Suprapubic skin (tissue), 4 donors: ENCODE results near the gene PGM5. TPM values are rescaled to one million over a fixed set of nuclear protein-coding genes. Genes with fewer than 3 reads are reported as not detected.
"Not testable (repeated sequence)": the region's sequence is repeated elsewhere in the genome, so short reads cannot be mapped to it uniquely, and the experiment has no call there.

Experiments used
- DNase-seq, 2 donors: peaks; one replicate each; pipeline ENCODE4 v3.0.0-alpha.2; 2019; ENCODE audit warnings: low spot score in 2 of 2
- H3K27ac ChIP-seq: fragments of 200-600 bp; sonication (generic); one replicate; pipeline ENCODE4 v1.5.1; 2019
- H3K27me3 ChIP-seq: fragments of 200-600 bp; sonication (generic); one replicate; pipeline ENCODE4 v1.5.1; 2019
- H3K36me3 ChIP-seq: fragments of 200-600 bp; sonication (generic); one replicate; pipeline ENCODE4 v1.5.1; 2019
- H3K4me1 ChIP-seq: fragments of 200-600 bp; sonication (generic); one replicate; pipeline ENCODE4 v1.5.1; 2019
- H3K4me3 ChIP-seq: fragments of 200-600 bp; sonication (generic); one replicate; pipeline ENCODE4 v1.5.1; 2019; ENCODE audit warnings: mild to moderate bottlenecking
- H3K9me3 ChIP-seq: fragments of 200-600 bp; sonication (generic); one replicate; pipeline ENCODE4 v1.5.1; 2019
- CTCF ChIP-seq, 2 donors: fragments of 200-600 bp in 1 of 2; fragments of 450-650 bp in 1 of 2; sonication (generic) in 1 of 2; IDR thresholded peaks; one replicate each; pipeline ENCODE4 v1.5.1; 2016 to 2019; ENCODE audit warnings: antibody characterized with exemption in 2 of 2, mild to moderate bottlenecking in 1 of 2, moderate library complexity in 1 of 2
- EP300 ChIP-seq: sonication (generic); formaldehyde crosslinking; IDR thresholded peaks from one replicate; pipeline ENCODE4 v1.6.1; 2017; ENCODE audit warnings: antibody characterized with exemption
- POLR2A ChIP-seq, 2 donors: fragments of 450-650 bp; IDR thresholded peaks; one replicate each; pipeline ENCODE4 v1.6.1; 2017; ENCODE audit warnings: antibody characterized with exemption in 2 of 2, mild to moderate bottlenecking in 2 of 2, moderate library complexity in 2 of 2
- POLR2AphosphoS5 ChIP-seq, 3 donors: sonication (generic); formaldehyde crosslinking; IDR thresholded peaks; one replicate each; pipeline ENCODE4 v1.6.1; 2017; ENCODE audit warnings: antibody characterized with exemption in 3 of 3
- WGBS: methylation state at CpG from one replicate; pipeline ENCODE4 v1.1.5; 2018; 5-methylcytosine and 5-hydroxymethylcytosine counted together
- total RNA-seq, 4 donors: library from RNA; depleted of rRNA; stranded (reverse); fragments of >200 nt; gene quantifications; one replicate each; pipeline ENCODE4 v1.1.0, GENCODE V29; 2016

PGM5 gene
- total RNA-seq, 4 donors from 2014 or later, result 5.1 to 10.6 (median 6.1) TPM

GRCh38 chr9:68397095-68397423, 40.6 kb downstream of the PGM5 start:
- WGBS, result 42% methylated on average over 2 of the region's 2 CpGs
- not testable (repeated sequence) for H3K36me3 ChIP-seq, H3K27ac ChIP-seq, H3K9me3 ChIP-seq, H3K27me3 ChIP-seq, H3K4me3 ChIP-seq, H3K4me1 ChIP-seq, DNase-seq

GRCh38 chr9:68397796-68398195, 41.4 kb downstream of the PGM5 start:
- not testable (repeated sequence) for H3K4me3 ChIP-seq, H3K27me3 ChIP-seq, H3K9me3 ChIP-seq, H3K27ac ChIP-seq, H3K36me3 ChIP-seq, DNase-seq, H3K4me1 ChIP-seq
- 36% methylated on average over 3 of the region's 3 CpGs for WGBS

GRCh38 chr9:68398324-68398723, 41.9 kb downstream of the PGM5 start:
- not testable (repeated sequence) for H3K4me3 ChIP-seq, H3K27ac ChIP-seq, H3K36me3 ChIP-seq, H3K27me3 ChIP-seq, DNase-seq, H3K4me1 ChIP-seq, H3K9me3 ChIP-seq
- 63% methylated on average over 1 of the region's 1 CpG for WGBS

- not testable (repeated sequence) for H3K4me1 ChIP-seq, H3K27ac ChIP-seq, H3K27me3 ChIP-seq, H3K36me3 ChIP-seq, H3K9me3 ChIP-seq, H3K4me3 ChIP-seq, DNase-seq
- WGBS, result 80% methylated on average over 3 of the region's 3 CpGs
Measured at GRCh38 chr9:68404421-68405185, 48.2 kb downstream of the PGM5 start.

GRCh38 chr9:68411865-68412264, 55.5 kb downstream of the PGM5 start:
- not testable (repeated sequence) for H3K4me1 ChIP-seq, H3K27me3 ChIP-seq, H3K36me3 ChIP-seq, H3K27ac ChIP-seq, DNase-seq, H3K4me3 ChIP-seq, H3K9me3 ChIP-seq

GRCh38 chr9:68412754-68413153, 56.3 kb downstream of the PGM5 start:
- 83% methylated on average over 2 of the region's 2 CpGs for WGBS
- not testable (repeated sequence) for H3K27ac ChIP-seq, H3K4me3 ChIP-seq, H3K36me3 ChIP-seq, H3K9me3 ChIP-seq, H3K4me1 ChIP-seq, DNase-seq, H3K27me3 ChIP-seq

GRCh38 chr9:68415065-68415464, 58.7 kb downstream of the PGM5 start:
- 83% methylated on average over 1 of the region's 1 CpG for WGBS

GRCh38 chr9:68416936-68417564, 60.6 kb downstream of the PGM5 start:
- no peaks in the 10 kb centered on the region for H3K9me3 ChIP-seq
- no peak overlapping the region for H3K4me3 ChIP-seq
- no peaks in the 10 kb centered on the region for H3K36me3 ChIP-seq
- 70% methylated on average over 8 of the region's 8 CpGs for WGBS
- no peak for TF ChIP-seq POLR2A (IDR thresholded peaks at IDR 0.05)
- TF ChIP-seq CTCF (IDR thresholded peaks at IDR 0.05), result no peak
- TF ChIP-seq EP300, result no peak
- no peak for TF ChIP-seq POLR2AphosphoS5 (IDR thresholded peaks at IDR 0.05)
- DNase-seq, result no peak
- H3K27me3 ChIP-seq, result no peaks in the 10 kb centered on the region
- H3K4me1 ChIP-seq, result no peaks in the 10 kb centered on the region
- H3K27ac ChIP-seq, result no peak overlapping the region

More at GRCh38 chr9:68415065-68415464, 58.7 kb downstream of the PGM5 start:
- not testable (repeated sequence) for H3K27ac ChIP-seq, H3K27me3 ChIP-seq, H3K4me3 ChIP-seq, H3K36me3 ChIP-seq, H3K9me3 ChIP-seq, DNase-seq, H3K4me1 ChIP-seq

- Histone ChIP-seq H3K36me3 (no peaks in the 10 kb centered on the region), H3K27ac (no peak overlapping the region), H3K9me3 (no peaks in the 10 kb centered on the region), H3K4me1 (no peaks in the 10 kb centered on the region), H3K4me3 (no peak overlapping the region), H3K27me3 (no peaks in the 10 kb centered on the region)
- DNase-seq, result no peak
- TF ChIP-seq EP300, result no peak
- no peak for TF ChIP-seq POLR2AphosphoS5 (IDR thresholded peaks at IDR 0.05)
- no peak for TF ChIP-seq CTCF (IDR thresholded peaks at IDR 0.05)
- TF ChIP-seq POLR2A (IDR thresholded peaks at IDR 0.05), result no peak
- 92% methylated on average over 3 of the region's 3 CpGs for WGBS
Measured at GRCh38 chr9:68417762-68418161, 61.4 kb downstream of the PGM5 start.
